IMR-90 (cell line): ENCODE data around the gene KIF12. TPM values are rescaled to one million over a fixed set of nuclear protein-coding genes. Genes with fewer than 3 reads are reported as not detected.

ENCODE experiments used
- ATAC-seq: fragments of 200-7000 bp; cut with Tn5 transposase; 2 replicates; pipeline ENCODE4 v1.9.1; 2020; ENCODE audit warnings: low read depth, mild to moderate bottlenecking, moderate library complexity
- BruUV-seq: library from RNA; stranded (reverse); fragments of 400-500 nt; replicated peaks from 2 replicates; lab custom pipeline; 2021; lab: Mats Ljungman, UMichigan
- CTCF ChIA-PET: fragments of 300-600 bp; formaldehyde crosslinking; extraction: SDS; loops from one replicate; lab custom pipeline; 2021; ENCODE audit warnings: antibody characterized with exemption; lab: Yijun Ruan, JAX
- POLR2A ChIA-PET: fragments of 300-600 bp; sonication (Branson Sonifier 250); formaldehyde crosslinking; loops from one replicate; lab custom pipeline; 2022; ENCODE audit warnings: antibody characterized with exemption; ENCODE audit not compliant: unreplicated experiment; lab: Charles Lee
- DNase-seq: peaks from one replicate; pipeline ENCODE4 v3.0.0; 2013
- H2AFZ ChIP-seq: replicated peaks from 2 replicates; pipeline ENCODE3; 2013; ENCODE audit warnings: low read length, mild to moderate bottlenecking; ENCODE audit not compliant: poor library complexity
- H2AK5ac ChIP-seq: 2 replicates; pipeline ENCODE4 v1.6.1; 2013; ENCODE audit warnings: low read depth, low read length, inconsistent platforms
- H2AK9ac ChIP-seq: replicated peaks from 2 replicates; pipeline ENCODE3; 2013; ENCODE audit warnings: mild to moderate bottlenecking, low read depth, low read length, moderate library complexity; ENCODE audit not compliant: poor library complexity
- H2BK120ac ChIP-seq: 2 replicates; pipeline ENCODE4 v1.6.1; 2013; ENCODE audit warnings: low read depth, low read length, inconsistent platforms
- H2BK15ac ChIP-seq: 3 replicates; pipeline ENCODE4 v1.6.1; 2013; ENCODE audit warnings: low read depth, low read length, inconsistent platforms
- H2BK20ac ChIP-seq: 2 replicates; pipeline ENCODE4 v1.6.1; 2013; ENCODE audit warnings: low read depth, mild to moderate bottlenecking, inconsistent platforms, low read length, moderate library complexity
- H2BK5ac ChIP-seq: 2 replicates; pipeline ENCODE4 v1.6.1; 2013; ENCODE audit warnings: mild to moderate bottlenecking, low read depth, low read length, inconsistent platforms; ENCODE audit not compliant: poor library complexity, severe bottlenecking
- H3K14ac ChIP-seq: replicated peaks from 2 replicates; pipeline ENCODE4 v1.6.1; 2013; ENCODE audit warnings: low read depth, low read length, inconsistent platforms
- H3K18ac ChIP-seq: 2 replicates; pipeline ENCODE4 v1.6.1; 2013; ENCODE audit warnings: low read depth, low read length, control low read depth
- H3K23ac ChIP-seq: 2 replicates; pipeline ENCODE4 v1.6.1; 2013; ENCODE audit warnings: low read depth, low read length, inconsistent platforms
- H3K27ac ChIP-seq: 2 replicates; pipeline ENCODE4 v1.5.1; 2013; ENCODE audit warnings: mild to moderate bottlenecking, control low read depth, low read length; ENCODE audit not compliant: insufficient read depth
- H3K27me3 ChIP-seq: 2 replicates; pipeline ENCODE4 v1.6.1; 2013; ENCODE audit warnings: low read length; ENCODE audit not compliant: control insufficient read depth, insufficient read depth
- H3K36me3 ChIP-seq: 2 replicates; pipeline ENCODE4 v1.6.1; 2013; ENCODE audit warnings: low read length, mixed read lengths; ENCODE audit not compliant: control insufficient read depth, insufficient read depth
- H3K4ac ChIP-seq: 2 replicates; pipeline ENCODE4 v1.6.1; 2013; ENCODE audit warnings: low read depth, low read length, inconsistent platforms
- H3K4me1 ChIP-seq: 2 replicates; pipeline ENCODE4 v1.6.1; 2013; ENCODE audit warnings: low read length, mixed read lengths; ENCODE audit not compliant: control insufficient read depth, insufficient read depth
- H3K4me2 ChIP-seq: 2 replicates; pipeline ENCODE4 v1.6.1; 2013; ENCODE audit warnings: low read depth, mild to moderate bottlenecking, control low read depth, low read length, moderate library complexity
- H3K4me3 ChIP-seq: 2 replicates; pipeline ENCODE4 v1.5.1; 2013; ENCODE audit warnings: low read depth, mild to moderate bottlenecking, control low read depth, low read length, moderate library complexity; ENCODE audit not compliant: insufficient read depth
- H3K56ac ChIP-seq: 2 replicates; pipeline ENCODE4 v1.6.1; 2013; ENCODE audit warnings: low read length, inconsistent platforms; ENCODE audit not compliant: insufficient read depth; ENCODE audit errors: extremely low read depth
- H3K79me1 ChIP-seq, 2 experiments: 2 replicates each; pipeline ENCODE4 v1.6.1; 2013; ENCODE audit warnings: low read length in 2 of 2, inconsistent platforms in 1 of 2, low read depth in 1 of 2
- H3K9ac ChIP-seq: 2 replicates; pipeline ENCODE4 v1.6.1; 2013; ENCODE audit warnings: low read depth, low read length, control low read depth
- H3K9me1 ChIP-seq: 2 replicates; pipeline ENCODE4 v1.6.1; 2013; ENCODE audit warnings: low read length, inconsistent platforms; ENCODE audit not compliant: insufficient read depth
- H3K9me3 ChIP-seq: 2 replicates; pipeline ENCODE4 v1.6.1; 2013; ENCODE audit warnings: low read length; ENCODE audit not compliant: control insufficient read depth, insufficient read depth
- H4K20me1 ChIP-seq: 2 replicates; pipeline ENCODE4 v1.6.1; 2013; ENCODE audit warnings: low read length, inconsistent platforms; ENCODE audit not compliant: insufficient read depth
- H4K5ac ChIP-seq: 2 replicates; pipeline ENCODE4 v1.6.1; 2013; ENCODE audit warnings: mild to moderate bottlenecking, low read depth, low read length, control low read depth
- H4K8ac ChIP-seq, 2 experiments: 2 replicates each; pipeline ENCODE4 v1.6.1; 2013; ENCODE audit warnings: low read depth in 2 of 2, low read length in 2 of 2, control low read depth in 1 of 2, inconsistent platforms in 1 of 2
- H4K91ac ChIP-seq: 2 replicates; pipeline ENCODE4 v1.6.1; 2013; ENCODE audit warnings: low read depth, low read length, inconsistent platforms; ENCODE audit not compliant: insufficient read depth
- NFE2L2 ChIP-seq: fragments of 150-350 bp; IDR thresholded peaks from 2 replicates; pipeline ENCODE4 v1.6.1; 2016; ENCODE audit warnings: low read depth, mild to moderate bottlenecking, low read length
- POLR2A ChIP-seq: IDR thresholded peaks from 2 replicates; pipeline ENCODE4 v1.6.1; 2012; ENCODE audit warnings: mild to moderate bottlenecking, low read depth, low read length
- WGBS, 2 experiments: methylation state at CpG; one replicate each; pipeline versions ENCODE4 v1.1.5 to v1.1.7; 2013; ENCODE audit warnings: missing lambda C conversion rate in 2 of 2; ENCODE audit not compliant: insufficient read length in 1 of 2; ENCODE audit errors: extremely low coverage in 2 of 2; 5-methylcytosine and 5-hydroxymethylcytosine counted together
- dilution Hi-C: fragments of 300-500 bp; cut with HindIII; formaldehyde crosslinking; loops from one replicate; pipeline ENCODE4 v1.14.3; 2018; ENCODE audit warnings: low sequenced_read_pairs; ENCODE audit not compliant: unreplicated experiment
- in situ Hi-C: fragments of 300-500 bp; cut with MboI; formaldehyde crosslinking; loops from 3 replicates; pipeline ENCODE4 v1.14.3; 2019; ENCODE audit warnings: low sequenced_read_pairs, inconsistent platforms, mixed read lengths
- intact Hi-C: fragments of 100-400 bp; cut with micrococcal nuclease; formaldehyde crosslinking; loops from 2 replicates; pipeline ENCODE4 v1.10.0; 2022
- polyA plus RNA-seq, 3 experiments: library from polyadenylated mRNA; depleted of rRNA; stranded (reverse); fragments of >200 nt; gene quantifications; 2 replicates each; pipeline ENCODE4 v1.2.3, GENCODE V29; 2012; ENCODE audit warnings: low replicate concordance in 1 of 3
- total RNA-seq: library from RNA; depleted of rRNA; stranded (reverse); fragments of >200 nt; gene quantifications from 2 replicates; pipeline ENCODE4 v1.2.3, GENCODE V29; 2012

Gene KIF12
- total and polyA plus RNA-seq, 2 of the 4 experiments (the other 2 are of a cell fraction), result not detected

GRCh38 chr9:114114364-114114763 lies 15.3 kb upstream of the KIF12 start:
- Histone ChIP-seq H4K8ac (no peak overlapping the region), H4K20me1 (no peaks in the 10 kb centered on the region; the same call in 1 of the 2 replicates), H3K27ac (no peak overlapping the region), H2BK15ac (no peak overlapping the region), H3K79me1 (no peaks in the 10 kb centered on the region), H3K4ac (no peak overlapping the region), H3K56ac (no peak overlapping the region), H4K91ac (no peak overlapping the region), H3K4me1 (peaks cover 9% of the 10 kb centered on the region), H3K4me3 (no peak overlapping the region), H2BK120ac (no peak overlapping the region), H3K9ac (no peak overlapping the region), H2AK5ac (no peak overlapping the region), H4K5ac (no peak overlapping the region), H3K14ac (no peak overlapping the region), H2BK20ac (no peak overlapping the region), H2AK9ac (no peak overlapping the region), H3K9me1 (no peaks in the 10 kb centered on the region; the same call in 1 of the 2 replicates), H3K23ac (no peak overlapping the region), H2AFZ (no peak overlapping the region), H2BK5ac (no peak overlapping the region), H3K18ac (no peak overlapping the region), H3K36me3 (no peaks in the 10 kb centered on the region), H3K4me2 (no peak overlapping the region), H3K27me3 (peaks cover 38% of the 10 kb centered on the region), H3K9me3 (no peaks in the 10 kb centered on the region)
- CTCF ChIA-PET, result interaction anchor here (1.8 kb wide), 1 partner anchor 157 kb away, joined by 4 read pairs; no protein-coding TSS in a partner anchor
- peak; percentile 63 for DNase-seq
- no CpG with 5 or more reads among the region's 2 CpGs for WGBS, 2 experiments
- 0 out of 2 replicates have a peak, but pooled peaks have one; percentile 33 for ATAC-seq
- in situ Hi-C loops, result loop anchor here (5.0 kb wide), 1 partner anchor 178 kb away; no protein-coding TSS in a partner anchor
- no TSS peak for BruUV-seq
- POLR2A ChIA-PET, result no interaction called here
- no peak for TF ChIP-seq POLR2A
- 0 out of 2 replicates have a peak, but pooled peaks have one; percentile 3 for TF ChIP-seq NFE2L2
- dilution Hi-C loops, result no loop called here
- intact Hi-C loops, result no loop called here
